GM11168 (cell line): ENCODE data around the gene GOT1.

ENCODE experiments used
- in situ Hi-C: fragments of 300-500 bp; cut with MboI; formaldehyde crosslinking; loops from one replicate; pipeline ENCODE4 v1.12.0; 2022; ENCODE audit warnings: low sequenced_read_pairs; ENCODE audit not compliant: unreplicated experiment

GOT1 gene

DNA sequence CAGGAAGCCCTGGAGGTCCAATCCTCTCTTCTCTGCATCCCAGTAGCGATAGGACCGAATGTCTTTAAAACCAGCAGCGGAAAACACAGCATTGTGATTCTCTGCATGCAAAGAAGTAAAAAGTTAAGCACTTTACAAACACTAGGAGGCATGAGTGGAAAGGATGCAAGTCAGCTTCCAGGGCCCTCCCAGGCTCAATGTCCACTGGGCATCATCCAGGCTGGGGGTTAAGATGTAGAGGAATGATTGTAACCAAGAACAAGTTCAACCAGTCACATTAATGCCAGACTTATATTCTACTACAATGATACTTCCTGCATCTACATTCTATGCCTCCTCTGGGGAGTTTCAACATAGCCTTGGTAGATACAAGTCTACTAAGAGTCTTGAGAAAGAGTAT lies 24.3 kb downstream of the GOT1 start:
- in situ Hi-C loops = no loop called here

DNA sequence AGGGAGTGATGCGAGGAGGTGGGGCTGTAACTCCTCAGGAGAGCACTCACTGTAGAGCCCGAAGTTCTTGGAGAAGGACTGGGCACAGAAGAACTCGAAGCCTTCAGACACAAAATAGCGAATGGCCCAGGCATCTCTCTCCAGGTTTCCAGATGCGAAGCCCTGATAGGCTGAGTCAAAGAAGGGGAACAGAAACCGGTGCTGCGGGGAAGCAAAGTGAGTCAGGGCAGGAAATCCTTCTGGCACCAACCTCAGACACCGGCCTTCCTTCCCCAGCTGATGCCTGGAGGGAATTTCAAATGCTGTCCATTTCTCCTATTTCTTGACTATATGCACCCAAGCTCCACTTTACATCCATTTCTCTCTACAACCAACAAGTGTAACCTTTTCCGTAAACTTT lies 26.8 kb downstream of the GOT1 start:
- in situ Hi-C loops = no loop called here

DNA sequence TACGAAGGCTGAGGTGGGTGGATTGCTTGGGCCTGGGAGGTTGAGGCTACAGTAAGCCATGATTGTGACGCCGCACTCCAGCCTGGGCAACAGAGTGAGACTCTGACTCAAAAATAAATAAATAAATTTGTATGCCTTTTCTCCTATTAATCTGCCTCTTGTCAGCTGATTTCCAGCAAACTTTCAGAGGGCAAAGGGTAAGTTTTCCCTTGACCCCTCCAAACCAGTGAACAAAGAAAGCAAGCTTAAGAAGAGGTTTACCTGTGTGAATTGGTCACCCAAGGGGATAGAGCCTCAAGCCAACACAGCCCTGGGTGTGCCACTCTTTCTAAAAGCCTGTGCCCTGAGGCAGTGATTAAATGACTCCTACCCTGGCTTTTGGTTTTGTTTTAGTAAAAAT lies 30.8 kb downstream of the GOT1 start:
- in situ Hi-C loops = no loop called here

DNA sequence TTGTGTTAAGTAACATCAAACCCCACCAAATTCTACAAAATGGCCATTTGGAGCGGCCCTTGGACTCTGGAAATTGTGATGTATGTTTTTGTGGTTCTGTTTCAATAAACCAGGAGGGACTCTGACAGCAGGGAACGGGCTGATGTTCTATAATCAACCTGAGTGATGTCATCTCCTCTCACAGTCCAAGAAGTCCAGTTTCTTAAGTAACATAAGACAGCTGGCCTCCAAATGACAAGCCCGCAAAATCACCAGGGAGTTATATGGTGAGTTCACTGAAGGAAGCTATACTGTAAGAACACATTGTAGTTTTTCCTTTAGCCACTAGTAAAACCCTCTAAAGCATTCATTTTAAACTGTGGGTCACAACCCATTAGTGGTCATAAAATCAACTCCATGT lies 34.0 kb downstream of the GOT1 start:
- in situ Hi-C loops = no loop called here

DNA sequence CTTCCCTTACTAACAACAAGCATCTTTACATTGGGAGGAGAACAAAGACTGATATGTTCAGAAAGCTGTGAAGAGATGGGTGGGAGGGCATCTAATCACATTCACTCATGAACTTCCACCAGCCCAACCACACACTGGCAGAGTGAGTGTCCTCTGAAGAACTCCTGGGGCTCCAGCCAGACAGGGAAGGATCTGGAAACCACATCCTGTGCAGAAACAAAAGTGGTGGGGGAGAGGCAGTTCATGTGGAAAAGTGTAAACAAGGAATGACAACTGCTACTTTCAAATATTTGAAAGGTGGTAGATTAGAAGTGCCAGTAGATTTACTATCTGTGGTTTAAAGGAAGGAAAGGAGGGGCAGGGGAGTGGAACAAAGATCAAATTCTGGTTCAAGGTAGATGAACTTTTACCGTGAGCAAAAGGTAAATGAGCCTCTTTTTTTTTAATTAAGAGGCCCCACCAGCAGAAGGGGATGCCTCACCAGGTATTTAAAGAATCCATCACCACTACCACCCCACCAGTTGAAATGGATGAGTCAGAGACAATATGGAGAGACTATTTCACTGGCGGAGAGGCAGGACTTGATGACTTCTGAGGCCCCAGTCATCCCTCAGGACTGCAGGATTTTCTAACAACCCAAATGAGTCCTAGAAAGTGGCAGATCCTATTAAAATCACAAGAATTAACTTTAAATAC lies 34.5 kb downstream of the GOT1 start:
- in situ Hi-C loops = no loop called here

DNA sequence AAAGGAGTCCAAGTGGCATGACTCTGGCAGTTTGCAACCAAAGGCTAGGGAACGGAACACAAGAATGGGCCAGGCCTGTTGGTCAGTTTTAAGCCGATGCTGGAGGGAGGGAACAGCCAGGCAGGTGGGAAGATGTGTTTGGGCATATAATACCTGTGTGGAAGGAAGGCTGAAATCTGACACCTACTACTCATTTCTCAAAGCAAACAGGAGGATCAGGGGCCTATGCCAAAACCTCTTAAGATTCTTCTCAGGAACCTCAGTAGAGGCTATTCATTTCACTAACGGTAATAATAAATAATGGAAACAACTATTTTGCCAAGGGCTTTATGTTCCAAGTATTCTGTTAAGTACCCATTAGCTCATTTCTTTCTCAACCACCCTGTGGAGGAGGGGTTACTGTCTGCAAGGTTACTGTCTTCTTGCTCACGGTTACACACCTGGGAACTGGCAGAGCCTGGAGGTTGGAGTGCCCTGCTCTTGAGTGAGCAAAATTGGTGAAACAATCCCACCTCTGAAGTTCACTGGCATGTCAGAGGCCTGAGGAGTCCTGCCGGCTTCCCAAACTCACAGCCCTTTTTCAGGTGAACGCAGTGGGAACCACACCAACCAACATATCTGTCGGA lies 35.5 kb downstream of the GOT1 start:
- in situ Hi-C loops = no loop called here

DNA sequence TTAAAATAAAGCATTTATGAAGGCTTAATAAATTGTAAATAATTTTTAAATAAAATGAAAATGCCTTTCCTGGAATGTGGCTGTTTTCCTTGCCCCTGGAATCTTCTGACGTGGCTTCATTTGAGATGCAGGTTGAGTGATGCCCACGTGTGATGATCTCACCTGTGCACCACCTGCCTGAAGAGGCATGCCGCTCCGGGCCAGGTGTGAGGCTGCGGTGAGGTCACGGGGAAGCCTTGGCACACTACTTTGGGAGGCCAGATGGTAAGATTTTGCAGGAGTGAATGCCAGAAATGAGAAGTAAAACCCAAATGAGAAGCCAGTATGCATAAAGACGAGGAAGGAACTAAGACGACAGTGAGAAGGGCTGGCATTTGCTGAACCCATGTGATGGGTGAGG lies 36.2 kb downstream of the GOT1 start:
- in situ Hi-C loops = no loop called here

DNA sequence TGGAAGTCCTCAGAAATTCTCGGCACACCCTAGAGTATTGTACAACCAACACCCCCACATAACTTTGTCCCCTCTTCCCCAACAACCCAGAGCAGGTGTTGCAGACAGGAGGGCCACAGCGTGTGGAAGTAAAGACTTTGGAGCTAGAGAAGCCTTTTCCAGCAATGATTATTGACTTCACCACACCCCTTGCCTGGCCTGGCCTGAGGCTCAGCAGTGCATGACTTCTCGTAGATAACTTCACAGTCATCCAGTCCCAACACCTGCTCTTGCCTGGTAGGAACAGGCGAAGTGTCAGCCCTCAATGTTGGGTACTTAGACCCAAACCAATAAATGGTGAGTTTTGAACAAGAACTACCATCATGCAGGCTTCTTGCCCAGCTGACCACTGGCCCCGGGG lies 36.7 kb downstream of the GOT1 start:
- in situ Hi-C loops = no loop called here

DNA sequence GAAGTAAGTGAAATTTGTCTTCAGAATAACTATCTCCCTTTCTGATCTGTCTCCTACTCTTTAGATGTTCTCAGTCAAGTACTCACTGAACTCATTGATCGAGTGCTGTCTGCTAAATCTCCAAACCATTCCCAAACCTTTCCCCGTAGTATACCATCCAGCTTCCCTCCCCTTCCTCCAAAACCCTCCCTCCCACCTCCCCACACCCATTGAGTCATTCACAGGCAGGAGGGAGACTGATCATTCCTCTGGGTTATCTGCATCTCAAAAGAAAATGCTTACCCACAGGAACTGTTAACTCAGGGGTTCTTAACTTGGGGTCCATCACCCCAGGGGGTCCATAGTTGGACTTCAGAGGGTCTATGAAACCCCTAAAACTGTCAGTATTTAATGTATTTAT lies 37.4 kb downstream of the GOT1 start:
- in situ Hi-C loops = no loop called here

DNA sequence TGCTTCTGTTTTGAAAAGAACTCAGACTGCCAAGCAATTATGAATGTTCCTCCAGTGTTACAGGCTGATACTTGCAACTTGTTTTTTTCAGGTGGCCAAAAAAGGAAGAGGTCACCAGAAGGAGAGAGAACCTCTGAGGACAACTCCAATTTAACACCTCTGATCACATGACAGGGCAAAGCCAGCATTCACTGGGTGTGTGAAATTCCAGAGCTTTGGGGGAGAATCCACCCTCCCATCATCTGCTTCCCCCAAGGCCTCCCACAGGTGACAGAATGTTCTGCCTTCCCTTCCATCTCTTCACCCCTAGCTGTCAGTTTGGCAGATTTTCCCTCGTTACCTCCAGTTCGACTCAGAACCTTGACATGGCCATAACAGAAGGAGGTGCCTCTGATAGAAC lies 39.1 kb downstream of the GOT1 start:
- in situ Hi-C loops = no loop called here

DNA sequence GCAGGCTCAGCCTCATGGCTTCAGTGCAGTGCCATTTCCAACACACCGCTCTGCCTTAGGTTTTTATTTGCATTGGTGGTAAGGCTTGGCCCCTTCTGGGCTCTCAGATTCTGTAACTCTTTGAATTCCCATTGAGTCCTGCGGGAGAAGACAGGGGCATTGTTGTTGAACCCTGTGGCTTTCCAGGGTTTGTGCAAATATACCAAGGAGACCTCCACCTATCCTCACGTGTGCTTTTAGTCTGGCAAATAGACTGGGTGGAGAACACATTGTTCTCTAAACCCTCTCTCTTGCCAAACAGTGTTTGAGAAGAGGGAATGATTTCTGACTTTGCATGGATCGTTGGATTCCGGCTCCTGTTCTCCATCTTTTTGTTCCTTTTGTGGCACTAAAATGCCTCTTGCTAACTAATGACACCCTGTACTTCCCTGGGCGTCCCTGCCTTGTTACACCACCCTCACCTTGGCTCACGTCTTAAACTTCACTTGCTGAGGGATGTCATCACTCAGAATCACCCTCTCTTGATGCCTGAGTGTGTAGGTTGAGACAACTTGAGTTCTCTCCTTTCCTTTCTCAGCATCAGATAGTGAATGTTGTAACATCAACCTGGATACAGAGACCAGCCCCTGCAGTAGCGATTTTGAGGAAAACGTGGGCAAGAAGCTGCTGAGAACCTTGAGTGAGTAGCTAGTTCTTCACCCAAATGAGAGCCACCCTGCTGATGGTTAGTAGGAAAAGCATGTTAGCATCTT lies 40.5 kb downstream of the GOT1 start:
- in situ Hi-C loops = no loop called here

DNA sequence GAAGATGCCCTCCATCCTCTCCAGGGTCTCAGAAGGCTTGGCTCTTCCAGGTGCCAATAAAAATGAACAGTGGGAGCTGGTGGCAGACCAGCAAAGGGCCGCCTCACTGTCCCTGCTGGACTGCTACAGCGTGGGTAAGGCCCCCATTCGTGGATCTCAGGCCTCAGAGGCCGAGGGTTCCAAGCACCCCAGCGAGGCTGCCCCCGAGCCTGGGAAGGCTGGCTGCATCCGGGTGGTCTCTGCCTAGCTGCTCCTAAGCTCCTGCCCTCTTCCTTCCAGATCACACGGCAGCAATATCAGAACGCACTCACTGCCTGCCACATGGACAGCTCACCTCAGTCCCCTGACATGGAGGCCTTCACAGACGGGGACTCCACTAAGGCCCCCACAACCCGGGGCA lies 42.9 kb downstream of the GOT1 start:
- in situ Hi-C loops = no loop called here

DNA sequence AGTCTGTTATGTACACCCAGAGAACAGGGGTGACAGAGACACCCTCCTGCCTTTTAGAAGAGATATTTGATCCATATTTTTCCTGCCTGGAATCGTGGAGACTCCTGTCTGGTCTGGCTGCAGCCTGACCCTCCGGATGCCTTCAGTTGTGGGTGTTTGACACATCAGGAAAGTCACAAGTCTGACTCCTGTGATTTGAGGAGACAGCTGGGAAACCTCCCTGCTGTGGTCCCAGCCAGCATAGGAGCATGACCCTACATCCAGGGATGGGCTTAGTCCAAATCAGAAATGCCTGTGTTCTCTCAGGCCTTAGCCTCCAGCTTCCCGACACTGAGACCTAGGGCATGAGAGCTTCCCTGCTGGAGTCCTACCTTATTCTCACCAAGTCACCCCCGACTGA lies 43.4 kb downstream of the GOT1 start:
- in situ Hi-C loops = no loop called here

DNA sequence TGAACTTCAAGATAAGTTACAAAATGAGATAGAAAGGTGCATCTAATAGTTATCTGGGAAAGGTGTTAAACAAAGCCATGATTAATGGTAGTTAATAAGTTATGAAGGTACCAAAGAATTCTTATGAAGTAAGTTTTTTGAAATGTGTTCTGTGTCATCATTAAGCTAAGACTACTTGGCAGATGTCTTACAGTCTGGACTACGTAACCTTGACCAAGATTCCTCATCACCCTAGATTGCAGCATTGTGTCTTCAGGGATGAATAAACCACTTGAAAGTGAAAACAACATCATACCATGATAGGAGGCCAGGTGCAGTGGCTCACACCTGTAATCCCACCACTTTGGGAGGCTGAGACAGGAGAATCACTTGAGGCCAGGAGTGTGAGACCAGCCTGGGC lies 48.2 kb downstream of the GOT1 start:
- in situ Hi-C loops = no loop called here

DNA sequence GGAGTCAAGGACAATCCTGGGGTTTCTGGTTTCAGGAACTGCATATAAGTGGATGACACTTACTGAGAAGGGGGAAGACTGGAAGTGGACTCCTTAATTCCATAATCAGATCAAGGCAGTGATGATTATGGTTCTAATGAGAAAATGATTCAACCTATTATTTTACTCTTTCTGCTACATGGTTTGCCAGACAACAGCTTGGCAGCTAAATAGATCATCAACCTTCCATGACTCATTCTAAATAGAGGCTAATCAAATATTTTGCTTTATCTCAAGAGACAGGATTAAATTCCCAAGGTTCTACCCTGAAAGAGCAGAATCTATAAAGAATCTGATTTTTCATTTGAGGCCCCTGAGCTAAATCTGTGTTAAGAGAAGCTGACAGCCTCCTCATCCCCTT lies 55.0 kb downstream of the GOT1 start:
- in situ Hi-C loops = no loop called here

DNA sequence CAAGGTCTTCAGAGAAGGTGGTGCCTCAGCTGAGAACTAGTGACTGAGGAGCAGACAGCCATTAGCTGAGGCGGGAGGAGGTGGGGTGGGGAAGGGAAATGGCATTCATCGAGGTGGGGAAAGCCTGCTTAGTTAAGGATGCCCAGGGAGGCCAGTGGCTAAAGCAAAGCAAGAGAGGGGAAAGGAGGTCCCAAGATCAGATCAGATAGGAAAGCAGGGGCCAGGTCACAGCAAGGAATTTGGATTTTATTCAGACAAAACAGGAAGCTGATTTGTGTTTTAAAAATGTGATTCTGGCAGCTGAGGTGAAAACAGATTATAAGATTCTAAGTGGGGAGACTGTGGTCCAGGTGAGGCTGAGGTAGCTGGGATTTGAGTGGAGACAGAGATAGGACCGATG lies 55.5 kb downstream of the GOT1 start:
- in situ Hi-C loops = no loop called here

DNA sequence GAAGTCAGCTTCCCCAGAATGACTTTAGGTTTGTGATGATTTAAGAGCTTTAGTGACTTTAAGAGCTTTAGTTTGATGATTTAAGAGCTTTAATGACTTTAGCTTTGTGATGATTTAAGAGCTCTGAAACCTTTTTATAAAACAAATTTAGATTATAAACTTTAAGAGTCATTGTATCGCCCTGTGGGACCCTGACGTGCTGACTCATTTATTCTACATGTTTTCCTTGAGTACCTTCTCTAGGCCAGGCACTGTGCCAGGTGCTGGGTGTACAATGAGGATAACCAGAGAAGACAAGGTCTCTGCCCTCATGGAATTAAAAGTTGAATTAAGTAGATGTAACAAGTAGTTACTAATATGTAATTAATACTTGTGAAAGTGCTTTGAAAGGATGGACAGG lies 55.9 kb downstream of the GOT1 start:
- in situ Hi-C loops = no loop called here

DNA sequence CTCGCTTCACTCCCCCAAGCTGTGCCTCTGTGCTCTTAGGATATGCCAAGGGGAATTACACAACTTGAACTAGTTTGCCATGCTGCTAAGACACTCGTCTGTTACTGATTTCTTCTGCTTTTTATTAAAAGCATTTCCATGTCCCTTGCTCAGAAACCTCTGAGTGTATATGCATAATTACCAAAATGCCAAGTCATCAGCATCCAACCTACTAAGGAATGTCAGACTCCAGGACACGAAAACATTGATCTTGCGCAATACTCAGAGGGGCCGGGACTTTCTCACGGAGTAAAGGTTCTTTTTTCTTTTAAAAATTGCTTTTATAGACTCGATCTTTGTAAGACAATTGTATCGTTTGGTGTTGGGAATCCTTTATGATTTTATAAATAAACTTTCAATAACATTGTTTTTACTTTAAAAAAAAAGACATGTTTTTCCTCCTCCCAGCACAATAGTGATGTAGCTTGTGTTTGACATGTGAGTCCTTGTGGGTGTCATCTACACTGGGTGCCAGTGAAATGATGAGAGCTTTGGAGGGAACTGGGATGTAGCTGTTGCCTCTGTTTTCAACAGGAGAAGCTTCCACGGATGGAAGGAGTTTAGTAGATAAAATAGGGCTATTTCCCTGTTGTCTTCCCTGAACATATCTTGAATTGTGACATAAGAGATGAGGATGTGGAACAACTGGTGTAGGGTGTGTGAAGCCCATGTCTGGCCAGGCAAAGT lies 57.7 kb downstream of the GOT1 start:
- in situ Hi-C loops = no loop called here

DNA sequence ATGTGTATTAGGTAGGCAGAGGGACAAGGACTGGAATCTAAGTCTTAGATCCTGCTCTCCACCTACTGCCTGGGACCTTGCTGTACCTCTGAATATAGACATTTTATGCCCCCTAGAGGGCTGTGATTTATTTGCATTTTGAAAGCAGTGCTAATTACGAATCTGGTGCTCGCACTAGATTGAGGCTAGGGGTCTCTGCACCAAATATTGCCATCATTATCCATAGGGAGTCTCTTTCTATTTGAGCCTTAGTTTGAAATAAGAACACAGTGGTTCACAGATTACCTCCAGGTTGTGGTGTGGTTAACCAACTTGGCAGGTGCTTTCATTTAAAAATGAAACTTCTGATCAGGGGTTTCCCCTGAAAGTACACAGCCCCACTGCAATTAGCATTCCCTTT lies 59.4 kb downstream of the GOT1 start:
- in situ Hi-C loops = no loop called here

DNA sequence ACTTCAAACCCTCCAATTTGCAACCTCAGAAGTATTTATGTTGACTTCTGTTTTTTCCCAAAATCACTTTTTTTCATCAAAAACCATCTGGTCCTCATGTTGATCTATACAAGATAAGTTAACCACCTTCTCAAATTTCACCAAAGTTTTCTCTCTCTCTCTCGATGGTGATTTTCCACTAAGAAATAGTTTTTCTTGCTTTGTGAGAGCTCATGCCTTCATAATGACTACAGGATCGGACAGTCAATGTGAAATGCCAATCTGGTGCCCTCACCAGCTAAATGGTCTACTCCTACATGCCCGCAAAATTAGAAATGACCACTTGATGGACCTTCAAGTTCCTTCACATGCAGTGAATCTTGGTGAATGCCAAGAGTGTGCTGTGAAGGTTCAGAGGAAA lies 60.9 kb downstream of the GOT1 start:
- in situ Hi-C loops = no loop called here

DNA sequence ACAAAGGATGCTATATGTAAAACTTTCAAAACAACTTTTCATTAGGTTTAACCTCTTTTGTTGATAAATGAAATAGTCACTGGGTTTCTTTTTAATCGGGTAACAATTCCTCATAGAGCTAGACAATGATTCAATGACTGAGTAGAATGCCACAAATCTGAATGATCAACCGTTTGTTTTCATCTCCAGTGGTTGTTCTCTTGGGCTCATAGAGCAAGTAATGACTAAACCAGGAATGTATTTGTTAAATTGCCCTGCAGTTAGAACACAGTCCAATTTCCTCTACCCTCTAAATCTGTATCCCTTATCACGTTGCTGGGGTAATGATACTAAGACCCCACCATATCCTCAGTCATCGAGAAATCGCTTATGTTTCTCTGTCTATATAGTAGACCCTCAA lies 61.3 kb downstream of the GOT1 start:
- in situ Hi-C loops = no loop called here
